Uterus (tissue), 2 donors: ENCODE measurements around the gene AUH.

ENCODE experiments used
- POLR2A ChIP-seq, 2 donors: fragments of 450-650 bp; IDR thresholded peaks; one replicate each; pipeline ENCODE4 v1.6.1; 2016; ENCODE audit warnings: antibody characterized with exemption in 2 of 2, mild to moderate bottlenecking in 1 of 2, moderate library complexity in 1 of 2
- TF ChIP-seq, protein P1 (sequence below), 4 experiments: fragments of 200-600 bp in 2 of 4; fragments of 450-650 bp in 2 of 4; sonication (generic) in 2 of 4; IDR thresholded peaks; one replicate each; pipeline ENCODE4 v1.5.1; 2016 to 2019; ENCODE audit warnings: antibody characterized with exemption in 4 of 4, mild to moderate bottlenecking in 2 of 4, moderate library complexity in 1 of 4

DNA sequence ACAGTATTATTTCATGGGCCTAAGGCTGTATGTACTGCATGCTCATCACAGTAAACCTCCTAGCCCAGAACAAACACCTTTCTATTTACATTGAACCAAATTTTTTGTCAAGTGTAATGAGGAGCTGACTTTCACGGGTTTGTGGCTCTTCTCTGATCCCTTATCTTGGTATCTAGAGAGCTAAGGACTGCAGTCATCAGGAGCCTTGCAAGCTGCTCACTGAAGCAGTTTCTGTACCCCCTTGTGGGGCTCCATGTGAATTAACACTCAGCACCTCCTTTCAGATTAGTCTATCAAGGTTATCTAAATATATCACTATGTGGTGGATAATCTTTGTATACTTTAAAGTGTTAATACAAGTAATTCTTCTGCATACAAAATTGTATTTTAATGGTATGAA lies 108.2 kb downstream of the AUH start:
- TF ChIP-seq, protein P1, sequence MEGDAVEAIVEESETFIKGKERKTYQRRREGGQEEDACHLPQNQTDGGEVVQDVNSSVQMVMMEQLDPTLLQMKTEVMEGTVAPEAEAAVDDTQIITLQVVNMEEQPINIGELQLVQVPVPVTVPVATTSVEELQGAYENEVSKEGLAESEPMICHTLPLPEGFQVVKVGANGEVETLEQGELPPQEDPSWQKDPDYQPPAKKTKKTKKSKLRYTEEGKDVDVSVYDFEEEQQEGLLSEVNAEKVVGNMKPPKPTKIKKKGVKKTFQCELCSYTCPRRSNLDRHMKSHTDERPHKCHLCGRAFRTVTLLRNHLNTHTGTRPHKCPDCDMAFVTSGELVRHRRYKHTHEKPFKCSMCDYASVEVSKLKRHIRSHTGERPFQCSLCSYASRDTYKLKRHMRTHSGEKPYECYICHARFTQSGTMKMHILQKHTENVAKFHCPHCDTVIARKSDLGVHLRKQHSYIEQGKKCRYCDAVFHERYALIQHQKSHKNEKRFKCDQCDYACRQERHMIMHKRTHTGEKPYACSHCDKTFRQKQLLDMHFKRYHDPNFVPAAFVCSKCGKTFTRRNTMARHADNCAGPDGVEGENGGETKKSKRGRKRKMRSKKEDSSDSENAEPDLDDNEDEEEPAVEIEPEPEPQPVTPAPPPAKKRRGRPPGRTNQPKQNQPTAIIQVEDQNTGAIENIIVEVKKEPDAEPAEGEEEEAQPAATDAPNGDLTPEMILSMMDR (IDR thresholded peaks at IDR 0.05), result no peak
- TF ChIP-seq POLR2A (IDR thresholded peaks at IDR 0.05), result no peak
